Activated T-cell treated with anti-CD3 and anti-CD28 coated beads, Interleukin-2, amount 50 U/mL, for 4 hours (primary cell): ENCODE data around the gene TENM4. TPM values are rescaled to one million over a fixed set of nuclear protein-coding genes. Genes with fewer than 3 reads are reported as not detected.

Source experiments
- ATAC-seq, 2 donors: fragments of 200-7000 bp; cut with Tn5 transposase; one replicate each; pipeline ENCODE4 v1.10.0; 2021
- DNase-seq: peaks from one replicate; pipeline ENCODE4 v3.0.0-alpha.2; 2020
- H3K27me3 Mint-ChIP-seq: one replicate; pipeline ENCODE4 v1.8.0; 2021; ENCODE audit warnings: low read depth, mixed read lengths
- H3K36me3 Mint-ChIP-seq: one replicate; pipeline ENCODE4 v1.8.0; 2022; ENCODE audit warnings: mixed read lengths; ENCODE audit not compliant: insufficient read depth
- H3K4me1 Mint-ChIP-seq: one replicate; pipeline ENCODE4 v1.8.0; 2021; ENCODE audit warnings: low read depth, mixed read lengths
- H3K4me3 Mint-ChIP-seq: one replicate; pipeline ENCODE4 v1.8.0; 2021; ENCODE audit warnings: mild to moderate bottlenecking, moderate library complexity, mixed read lengths
- H3K9me3 Mint-ChIP-seq: one replicate; pipeline ENCODE4 v1.8.0; 2021; ENCODE audit warnings: mixed read lengths
- total RNA-seq, 3 donors: library from RNA; stranded (reverse); gene quantifications; one replicate each; pipeline ENCODE4 v1.2.1, GENCODE V29; 2021

Gene TENM4
- total RNA-seq, 3 donors from 2014 or later: 0.10 to 0.30 TPM; not detected in 1

GRCh38 chr11:79312617-79313529 lies 128.0 kb downstream of the TENM4 start:
- Mint-ChIP-seq H3K27me3 (peaks cover 1% of the 10 kb centered on the region), H3K36me3 (no peaks in the 10 kb centered on the region), H3K4me3 (no peak overlapping the region)

GRCh38 chr11:79311461-79311860 lies 129.4 kb downstream of the TENM4 start:
- no peaks in the 10 kb centered on the region for H3K36me3 Mint-ChIP-seq
- no peaks in the 10 kb centered on the region for H3K9me3 Mint-ChIP-seq
- ATAC-seq (no peak), DNase-seq (no peak)
- H3K4me3 Mint-ChIP-seq: no peak overlapping the region
- no peaks in the 10 kb centered on the region for H3K4me1 Mint-ChIP-seq
- peaks cover 1% of the 10 kb centered on the region for H3K27me3 Mint-ChIP-seq

More at GRCh38 chr11:79312617-79313529, 128.0 kb downstream of the TENM4 start:
- Mint-ChIP-seq H3K4me1 (no peaks in the 10 kb centered on the region), H3K9me3 (no peaks in the 10 kb centered on the region)
- DNase-seq (no peak), ATAC-seq (no peak)

GRCh38 chr11:79309407-79309806 lies 131.4 kb downstream of the TENM4 start:
- Mint-ChIP-seq H3K9me3 (no peaks in the 10 kb centered on the region), H3K4me1 (no peaks in the 10 kb centered on the region), H3K36me3 (no peaks in the 10 kb centered on the region), H3K27me3 (peaks cover 1% of the 10 kb centered on the region), H3K4me3 (no peak overlapping the region)
- ATAC-seq (no peak), DNase-seq (no peak)

GRCh38 chr11:79308429-79308828 lies 132.4 kb downstream of the TENM4 start:
- H3K27me3 Mint-ChIP-seq: no peaks in the 10 kb centered on the region
- H3K36me3 Mint-ChIP-seq: no peaks in the 10 kb centered on the region
- H3K9me3 Mint-ChIP-seq: no peaks in the 10 kb centered on the region
- ATAC-seq: no peak
- DNase-seq: no peak
- H3K4me1 Mint-ChIP-seq: no peaks in the 10 kb centered on the region
- no peak overlapping the region for H3K4me3 Mint-ChIP-seq

- no peaks in the 10 kb centered on the region for H3K4me1 Mint-ChIP-seq
- H3K4me3 Mint-ChIP-seq: no peak overlapping the region
- DNase-seq (no peak), ATAC-seq (no peak)
- no peaks in the 10 kb centered on the region for H3K9me3 Mint-ChIP-seq
- no peaks in the 10 kb centered on the region for H3K36me3 Mint-ChIP-seq
- H3K27me3 Mint-ChIP-seq: peaks cover 2% of the 10 kb centered on the region
Measured at GRCh38 chr11:79304599-79305212, 136.1 kb downstream of the TENM4 start.

- H3K36me3 Mint-ChIP-seq: no peaks in the 10 kb centered on the region
- ATAC-seq: no peak
- no peaks in the 10 kb centered on the region for H3K9me3 Mint-ChIP-seq
- DNase-seq: no peak
- no peaks in the 10 kb centered on the region for H3K4me1 Mint-ChIP-seq
- no peaks in the 10 kb centered on the region for H3K27me3 Mint-ChIP-seq
- no peak overlapping the region for H3K4me3 Mint-ChIP-seq
Measured at GRCh38 chr11:79296141-79296540, 144.7 kb downstream of the TENM4 start.

GRCh38 chr11:79294845-79295731 lies 145.7 kb downstream of the TENM4 start:
- no peak overlapping the region for H3K4me3 Mint-ChIP-seq
- no peaks in the 10 kb centered on the region for H3K9me3 Mint-ChIP-seq
- H3K27me3 Mint-ChIP-seq: no peaks in the 10 kb centered on the region
- no peaks in the 10 kb centered on the region for H3K4me1 Mint-ChIP-seq
- ATAC-seq (no peak), DNase-seq (no peak)
- no peaks in the 10 kb centered on the region for H3K36me3 Mint-ChIP-seq

GRCh38 chr11:79291948-79292347 lies 148.9 kb downstream of the TENM4 start:
- Mint-ChIP-seq H3K4me3 (no peak overlapping the region), H3K36me3 (no peaks in the 10 kb centered on the region), H3K9me3 (no peaks in the 10 kb centered on the region), H3K27me3 (no peaks in the 10 kb centered on the region), H3K4me1 (no peaks in the 10 kb centered on the region)
- ATAC-seq (no peak), DNase-seq (no peak)

GRCh38 chr11:79290761-79291160 lies 150.1 kb downstream of the TENM4 start:
- Mint-ChIP-seq H3K4me3 (no peak overlapping the region), H3K36me3 (no peaks in the 10 kb centered on the region), H3K27me3 (no peaks in the 10 kb centered on the region), H3K9me3 (no peaks in the 10 kb centered on the region), H3K4me1 (no peaks in the 10 kb centered on the region)
- ATAC-seq (no peak), DNase-seq (no peak)

- Mint-ChIP-seq H3K4me3 (no peak overlapping the region), H3K27me3 (no peaks in the 10 kb centered on the region), H3K36me3 (no peaks in the 10 kb centered on the region), H3K9me3 (no peaks in the 10 kb centered on the region), H3K4me1 (no peaks in the 10 kb centered on the region)
- no peak for DNase-seq
- no peak for ATAC-seq
Measured at GRCh38 chr11:79287952-79288351, 152.9 kb downstream of the TENM4 start.

- no peaks in the 10 kb centered on the region for H3K36me3 Mint-ChIP-seq
- ATAC-seq (no peak), DNase-seq (no peak)
Measured at GRCh38 chr11:79285756-79286155, 155.1 kb downstream of the TENM4 start.

GRCh38 chr11:79276736-79277325 lies 164.0 kb downstream of the TENM4 start:
- Mint-ChIP-seq H3K9me3 (no peaks in the 10 kb centered on the region), H3K36me3 (no peaks in the 10 kb centered on the region), H3K4me3 (no peak overlapping the region), H3K27me3 (no peaks in the 10 kb centered on the region), H3K4me1 (no peaks in the 10 kb centered on the region)
- no peak for ATAC-seq
- DNase-seq: no peak

More at GRCh38 chr11:79285756-79286155, 155.1 kb downstream of the TENM4 start:
- H3K4me1 Mint-ChIP-seq: no peaks in the 10 kb centered on the region
- H3K27me3 Mint-ChIP-seq: no peaks in the 10 kb centered on the region
- peaks cover 5% of the 10 kb centered on the region for H3K9me3 Mint-ChIP-seq
- H3K4me3 Mint-ChIP-seq: no peak overlapping the region

GRCh38 chr11:79274636-79275331 lies 166.0 kb downstream of the TENM4 start:
- Mint-ChIP-seq H3K9me3 (no peaks in the 10 kb centered on the region), H3K4me3 (no peak overlapping the region), H3K27me3 (no peaks in the 10 kb centered on the region), H3K4me1 (no peaks in the 10 kb centered on the region), H3K36me3 (no peaks in the 10 kb centered on the region)
- ATAC-seq (no peak), DNase-seq (no peak)
